ENCODE measurements around the gene LDLRAD1.
"Not testable (repeated sequence)": the region's sequence is repeated elsewhere in the genome, so short reads cannot be mapped to it uniquely, and the experiment has no call there.

LDLRAD1 gene

DNA sequence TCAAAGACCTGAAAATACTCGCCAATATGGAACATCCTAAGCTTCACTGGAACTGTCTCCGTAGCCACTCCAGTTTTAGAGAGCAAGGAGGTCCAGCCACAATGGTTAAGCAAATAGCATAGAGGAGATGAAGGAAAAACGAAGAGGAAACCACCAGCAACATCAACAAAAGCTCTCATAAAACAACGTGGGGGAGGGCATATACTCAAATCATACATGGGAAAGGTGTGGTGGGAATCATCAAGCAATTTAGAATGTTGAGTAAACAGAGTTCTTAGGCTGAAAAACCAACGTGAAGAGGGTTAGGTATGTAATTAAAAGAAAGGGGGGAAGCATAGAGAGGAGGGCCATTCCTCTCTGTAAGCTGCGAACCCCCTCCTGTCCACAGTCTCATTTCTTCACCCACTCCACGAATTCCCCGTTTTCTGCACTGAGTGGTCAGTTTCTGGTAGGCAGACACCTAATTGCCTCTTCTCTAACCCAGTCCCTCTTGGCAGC is 34.0 kb upstream of the LDLRAD1 start:
- no peak for FAIRE-seq
- TF ChIP-seq, protein P1, sequence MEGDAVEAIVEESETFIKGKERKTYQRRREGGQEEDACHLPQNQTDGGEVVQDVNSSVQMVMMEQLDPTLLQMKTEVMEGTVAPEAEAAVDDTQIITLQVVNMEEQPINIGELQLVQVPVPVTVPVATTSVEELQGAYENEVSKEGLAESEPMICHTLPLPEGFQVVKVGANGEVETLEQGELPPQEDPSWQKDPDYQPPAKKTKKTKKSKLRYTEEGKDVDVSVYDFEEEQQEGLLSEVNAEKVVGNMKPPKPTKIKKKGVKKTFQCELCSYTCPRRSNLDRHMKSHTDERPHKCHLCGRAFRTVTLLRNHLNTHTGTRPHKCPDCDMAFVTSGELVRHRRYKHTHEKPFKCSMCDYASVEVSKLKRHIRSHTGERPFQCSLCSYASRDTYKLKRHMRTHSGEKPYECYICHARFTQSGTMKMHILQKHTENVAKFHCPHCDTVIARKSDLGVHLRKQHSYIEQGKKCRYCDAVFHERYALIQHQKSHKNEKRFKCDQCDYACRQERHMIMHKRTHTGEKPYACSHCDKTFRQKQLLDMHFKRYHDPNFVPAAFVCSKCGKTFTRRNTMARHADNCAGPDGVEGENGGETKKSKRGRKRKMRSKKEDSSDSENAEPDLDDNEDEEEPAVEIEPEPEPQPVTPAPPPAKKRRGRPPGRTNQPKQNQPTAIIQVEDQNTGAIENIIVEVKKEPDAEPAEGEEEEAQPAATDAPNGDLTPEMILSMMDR (IDR thresholded peaks at IDR 0.05; ENCODE audit: insufficient read depth, missing control alignments): no peak

DNA sequence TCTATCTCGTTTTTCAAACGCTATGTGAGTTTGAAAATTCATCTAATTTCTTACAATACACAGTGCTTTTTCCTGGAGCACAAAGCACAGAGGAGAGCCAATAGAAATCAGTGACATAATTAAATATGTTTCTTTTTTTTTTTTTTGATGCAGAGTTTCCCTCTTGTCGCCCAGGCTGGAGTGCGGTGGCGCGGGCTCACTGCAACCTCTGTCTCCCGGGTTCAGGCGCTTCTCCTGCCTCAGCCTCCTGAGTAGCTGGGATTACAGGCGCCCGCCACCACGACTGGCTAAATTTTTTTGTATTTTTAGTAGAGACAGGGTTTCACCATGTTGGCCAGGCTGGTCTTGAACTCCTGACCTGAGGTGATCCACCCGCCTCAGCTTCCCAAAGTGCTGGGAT is 32.4 kb upstream of the LDLRAD1 start:
- FAIRE-seq: not testable (repeated sequence)

More for the DNA sequence above, 34.0 kb upstream of the LDLRAD1 start:
- no peak for DNase-seq (ENCODE audit: insufficient read length, low spot score)

DNA sequence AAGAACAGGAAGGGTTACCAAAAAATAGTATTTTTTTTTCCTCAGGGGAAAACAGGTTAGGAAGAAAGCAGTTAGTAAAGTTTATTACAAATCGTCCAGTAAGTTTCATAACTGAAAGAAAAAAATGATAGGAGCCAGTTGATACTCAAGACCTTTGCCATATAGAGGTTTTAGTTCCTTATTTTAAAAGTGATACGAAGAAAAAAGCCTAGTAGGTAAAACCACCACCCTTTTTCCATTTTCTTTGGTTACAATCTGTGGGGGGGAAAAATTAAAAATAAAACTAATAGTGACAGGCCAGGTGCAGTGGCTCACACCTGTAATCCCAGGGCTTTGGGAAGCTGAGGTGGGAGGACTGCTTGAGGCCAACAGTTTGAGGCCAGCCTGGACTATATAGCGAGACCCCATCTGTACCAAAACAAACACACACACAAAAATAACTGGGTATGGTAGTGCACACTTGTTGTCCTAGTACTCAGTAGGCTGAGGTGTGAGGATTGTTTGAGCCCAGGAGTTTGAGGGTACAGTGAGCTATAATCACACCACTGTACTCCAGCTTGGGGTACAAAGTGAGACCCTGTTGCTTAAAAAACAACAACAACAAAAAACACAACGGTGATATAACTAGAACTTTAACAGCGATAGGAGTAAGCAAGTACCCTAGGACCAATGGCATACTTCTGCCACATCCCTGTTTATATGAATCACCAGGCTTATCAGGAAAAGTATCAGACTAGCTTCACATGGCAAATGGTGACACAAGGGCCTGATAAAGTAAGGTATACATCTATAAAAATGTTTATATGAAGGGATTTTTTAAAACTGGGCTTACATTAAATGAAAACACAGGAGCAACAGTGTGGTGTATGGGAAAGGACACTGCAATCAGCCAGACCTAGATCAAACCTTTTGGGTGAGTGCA is 29.7 kb upstream of the LDLRAD1 start:
- DNase-seq (ENCODE audit: insufficient read length, low spot score) (no peak), FAIRE-seq (no peak)
- TF ChIP-seq, protein P1 (IDR thresholded peaks at IDR 0.05; ENCODE audit: insufficient read depth, missing control alignments): no peak

More for the DNA sequence above, 32.4 kb upstream of the LDLRAD1 start:
- not testable (repeated sequence) for DNase-seq (ENCODE audit: insufficient read length, low spot score)

DNA sequence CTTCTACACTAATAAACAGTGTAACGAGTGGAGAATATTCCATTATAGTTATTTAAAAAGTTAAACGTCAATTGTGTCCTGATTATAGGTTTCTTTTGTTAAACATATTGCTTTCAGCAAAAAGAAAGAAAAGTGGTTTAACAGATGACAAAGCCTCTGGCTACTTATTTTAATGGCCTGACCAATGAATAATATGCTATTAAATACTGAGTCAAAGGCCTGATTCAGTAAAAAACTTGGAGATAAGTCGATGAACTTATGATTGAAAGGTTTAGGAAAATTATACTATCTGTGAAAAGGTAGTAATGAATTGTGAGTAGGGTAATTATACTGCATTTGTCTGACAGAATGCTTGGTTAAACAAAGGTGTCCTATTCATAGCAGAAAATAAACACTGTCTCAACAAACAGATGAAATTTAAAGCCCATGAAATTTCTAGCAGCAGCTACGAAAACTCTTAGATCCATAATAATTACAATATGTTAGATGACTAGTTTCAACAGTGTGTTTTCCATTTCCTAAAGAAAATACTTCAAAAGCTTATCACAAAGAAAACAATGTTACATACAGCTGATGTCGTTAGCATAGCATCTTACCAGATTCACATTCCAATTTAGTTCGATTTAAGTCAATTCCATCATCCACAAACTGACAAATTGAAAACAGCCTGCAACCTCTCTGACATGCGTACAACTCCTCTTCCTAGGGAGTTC is 28.8 kb upstream of the LDLRAD1 start:
- TF ChIP-seq, protein P1 (IDR thresholded peaks at IDR 0.05; ENCODE audit: insufficient read depth, missing control alignments): no peak
- no peak for DNase-seq (ENCODE audit: insufficient read length, low spot score)
- no peak for FAIRE-seq

DNA sequence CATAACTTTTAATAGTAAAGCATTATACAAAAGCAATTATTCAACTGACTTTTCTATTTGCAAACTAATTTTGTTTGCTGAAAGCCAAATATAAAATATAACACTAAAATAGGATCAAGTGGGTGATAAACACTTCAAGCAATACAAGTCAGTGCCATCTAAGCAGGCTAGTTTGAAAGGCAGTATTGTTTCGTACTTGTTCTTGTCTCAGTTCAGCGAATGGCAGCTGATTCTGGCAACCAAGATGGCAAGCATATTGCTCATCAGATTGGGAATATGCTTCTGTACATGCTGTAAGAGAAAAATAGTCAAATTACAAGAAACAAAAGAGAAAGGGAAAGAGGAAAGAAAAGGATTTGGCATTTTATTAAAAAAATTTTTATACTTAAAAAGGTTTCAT is 27.5 kb upstream of the LDLRAD1 start:
- DNase-seq (ENCODE audit: insufficient read length, low spot score) (no peak), FAIRE-seq (no peak)
- TF ChIP-seq, protein P1 (IDR thresholded peaks at IDR 0.05; ENCODE audit: insufficient read depth, missing control alignments): no peak

DNA sequence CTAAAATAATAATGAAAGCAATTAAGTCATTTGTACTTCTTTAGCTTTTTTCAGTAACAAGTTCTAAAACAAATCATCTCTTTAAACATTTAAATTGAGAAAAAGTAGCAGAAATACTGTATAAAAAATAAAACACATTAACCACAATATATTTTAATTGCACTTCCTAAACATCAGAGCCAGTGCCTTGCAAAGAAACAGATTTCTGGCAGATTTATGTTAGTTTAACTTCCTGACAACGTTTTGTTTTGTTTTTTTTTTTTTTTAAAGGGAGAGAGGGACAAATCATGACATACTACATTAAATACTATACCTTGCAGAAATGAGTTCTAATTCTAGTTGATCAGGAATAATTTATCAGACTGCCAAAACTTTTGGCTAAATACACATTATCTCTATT is 23.8 kb upstream of the LDLRAD1 start:
- TF ChIP-seq, protein P1 (IDR thresholded peaks at IDR 0.05; ENCODE audit: insufficient read depth, missing control alignments): no peak
- FAIRE-seq (no peak), DNase-seq (ENCODE audit: insufficient read length, low spot score) (no peak)

DNA sequence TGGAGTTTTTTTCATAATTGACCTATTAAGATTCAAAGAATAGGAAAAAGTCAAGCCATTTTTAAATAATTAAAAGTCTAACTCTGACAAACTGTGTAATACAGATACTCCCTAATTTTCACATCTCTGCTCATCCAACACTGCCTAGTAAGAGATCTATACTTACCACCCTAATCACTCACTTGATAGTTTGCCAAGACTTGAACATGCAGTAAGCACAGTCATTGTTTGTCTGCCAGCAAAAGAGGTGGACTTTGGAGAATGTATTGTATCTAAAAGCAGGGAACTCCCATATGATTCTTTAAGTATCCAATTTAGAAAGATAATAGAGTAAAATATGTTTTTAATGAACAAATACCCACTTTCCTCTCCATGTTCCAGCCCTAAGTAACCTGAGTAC is 19.5 kb upstream of the LDLRAD1 start:
- TF ChIP-seq, protein P1 (IDR thresholded peaks at IDR 0.05; ENCODE audit: insufficient read depth, missing control alignments): no peak
- no peak for DNase-seq (ENCODE audit: insufficient read length, low spot score)
- no peak for FAIRE-seq
